Activated CD8-positive, alpha-beta memory T cell treated with anti-CD3 and anti-CD28 coated beads, Interleukin-2, amount 50 U/mL, for 48 hours (primary cell): ENCODE measurements around the gene POMT2.
"Not testable (repeated sequence)": the region's sequence is repeated elsewhere in the genome, so short reads cannot be mapped to it uniquely, and the experiment has no call there.

Experiments used
- DNase-seq: peaks from one replicate; pipeline ENCODE4 v3.0.0-alpha.2; 2020

The POMT2 gene

DNA sequence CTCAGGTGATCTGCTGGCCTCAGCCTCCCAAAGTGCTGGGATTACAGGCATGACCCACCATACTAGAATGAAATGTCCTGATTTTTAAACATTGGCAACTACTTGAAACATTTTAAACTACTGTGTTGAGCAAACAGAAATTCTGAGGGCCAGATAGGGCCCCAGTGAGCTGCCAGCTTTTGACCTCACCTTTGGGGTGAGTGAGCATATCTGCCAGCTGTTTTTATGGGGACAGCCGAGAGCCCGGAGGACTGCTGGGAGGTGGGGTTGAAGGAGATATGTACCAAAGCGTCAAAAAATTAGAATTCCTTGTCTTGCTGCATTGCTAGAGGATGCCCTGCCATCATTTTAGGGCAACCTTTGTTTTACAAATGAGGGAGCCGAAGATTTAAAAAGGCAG, 2.9 kb upstream of the POMT2 start:
- no peak for DNase-seq

GRCh38 chr14:77322951-77323350, 2.3 kb upstream of the POMT2 start:
- no peak for DNase-seq

DNA sequence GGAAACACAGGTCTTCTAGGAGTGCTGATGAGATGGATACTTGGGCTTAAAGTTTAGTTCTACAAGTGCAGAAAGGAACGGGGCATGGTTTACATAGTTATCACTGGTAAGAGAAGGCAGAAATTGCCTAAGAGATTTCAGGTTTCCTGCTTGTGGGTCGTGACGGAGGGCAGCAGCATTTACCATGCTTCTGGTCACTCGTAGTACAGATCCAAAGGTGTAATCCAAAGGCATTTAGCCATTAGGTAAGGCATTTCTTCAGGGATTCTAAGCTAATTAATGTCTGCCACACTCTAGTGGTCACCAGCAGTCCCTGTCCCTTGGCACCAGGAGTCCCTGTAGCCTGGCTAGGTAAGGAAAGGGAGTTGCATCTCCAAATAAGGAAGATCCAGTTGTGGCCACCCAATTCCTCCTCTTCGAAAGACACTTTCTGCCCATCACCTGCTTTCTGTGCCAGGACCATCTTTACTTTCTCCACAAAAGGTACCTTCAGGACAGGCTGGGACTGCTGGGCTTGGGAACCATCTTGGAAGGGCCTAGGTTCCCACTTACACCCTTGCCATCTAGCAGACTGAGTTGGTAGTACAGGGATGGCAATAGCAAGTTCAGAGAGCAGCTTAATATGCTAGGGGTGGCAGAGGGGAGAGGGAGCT, 1.7 kb upstream of the POMT2 start:
- no peak for DNase-seq

GRCh38 chr14:77319422-77319821, 1.3 kb downstream of the POMT2 start:
- no peak for DNase-seq

DNA sequence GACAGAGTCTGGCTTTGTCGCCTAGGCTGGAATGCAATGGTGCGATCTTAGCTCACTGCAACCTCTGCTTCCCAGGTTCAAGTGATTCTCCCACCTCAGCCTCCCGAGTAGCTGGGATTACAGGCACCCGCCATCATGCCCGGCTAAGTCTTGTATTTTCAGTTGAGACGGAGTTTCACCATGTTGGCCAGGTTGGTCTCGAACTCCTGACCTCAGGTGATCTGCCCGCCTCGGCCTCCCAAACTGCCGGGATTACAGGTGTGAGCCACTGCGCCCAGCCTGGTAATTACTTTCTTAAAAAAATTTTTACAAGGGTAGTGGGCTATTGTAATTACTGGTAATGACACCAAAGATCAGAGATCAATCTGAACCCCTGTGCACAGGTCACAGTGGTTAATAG, 1.9 kb downstream of the POMT2 start:
- DNase-seq = not testable (repeated sequence)

DNA sequence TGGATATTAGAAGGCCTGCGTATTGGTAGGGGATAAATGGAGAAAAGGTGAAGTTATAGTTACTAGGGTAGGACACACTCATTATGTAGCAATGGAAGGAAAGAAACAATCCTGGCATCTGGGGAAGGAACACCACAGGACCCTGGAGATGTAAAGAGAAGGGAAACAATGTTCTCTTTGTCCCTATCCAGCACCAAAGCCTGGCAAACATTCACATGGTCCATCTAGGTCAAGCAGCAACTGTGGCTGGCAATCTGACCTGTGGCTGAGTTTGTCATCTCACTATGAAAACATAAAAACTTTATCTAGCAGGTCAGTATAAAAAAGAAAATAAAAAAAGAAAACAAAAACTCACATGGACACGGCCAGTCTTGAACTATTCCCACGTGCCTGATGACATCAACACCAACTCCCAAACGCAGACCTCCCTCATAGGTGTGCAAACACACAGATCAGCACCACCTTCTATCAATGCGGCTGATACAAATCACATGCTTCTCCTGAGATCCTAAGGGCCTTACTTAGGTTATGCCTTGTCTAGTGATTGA, 2.6 kb downstream of the POMT2 start:
- DNase-seq = no peak

DNA sequence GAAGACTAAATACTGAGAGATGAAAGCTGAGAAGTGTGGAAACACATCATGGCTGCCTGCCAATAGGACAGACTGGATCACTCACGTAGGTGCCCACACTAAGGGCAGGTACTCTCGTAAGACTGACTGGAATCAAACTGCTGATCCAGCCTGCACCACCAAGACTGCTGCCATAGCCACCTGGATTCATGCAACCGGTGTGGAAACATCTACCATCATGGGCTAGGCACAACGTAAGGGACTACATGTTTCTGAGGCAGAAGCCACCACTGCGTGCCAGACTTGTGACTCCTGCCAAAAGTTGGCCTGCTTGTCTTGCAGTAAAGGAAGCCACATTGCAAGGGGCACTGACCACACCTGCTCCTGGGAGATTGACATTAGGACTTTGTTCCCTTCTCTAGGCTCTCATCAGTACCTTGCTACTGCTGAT, 3.8 kb downstream of the POMT2 start:
- DNase-seq = no peak

DNA sequence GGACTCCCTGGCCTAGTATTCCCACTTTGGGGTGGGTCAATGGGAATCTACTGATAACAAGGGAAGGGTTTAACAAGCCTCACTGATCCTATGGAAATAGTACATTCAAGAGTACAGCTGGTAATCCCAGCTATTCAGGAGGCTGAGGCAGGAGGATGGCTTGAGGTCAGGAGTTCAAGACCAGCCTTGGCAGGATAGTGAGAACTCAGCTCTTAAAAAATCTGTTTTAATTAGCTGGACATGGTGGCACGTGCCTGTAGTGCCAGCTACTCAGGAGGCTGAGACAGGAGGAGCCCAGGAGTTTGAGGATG, 4.5 kb downstream of the POMT2 start:
- no peak for DNase-seq

- DNase-seq = no peak
Observed at GRCh38 chr14:77314539-77315457, 5.9 kb downstream of the POMT2 start.

DNA sequence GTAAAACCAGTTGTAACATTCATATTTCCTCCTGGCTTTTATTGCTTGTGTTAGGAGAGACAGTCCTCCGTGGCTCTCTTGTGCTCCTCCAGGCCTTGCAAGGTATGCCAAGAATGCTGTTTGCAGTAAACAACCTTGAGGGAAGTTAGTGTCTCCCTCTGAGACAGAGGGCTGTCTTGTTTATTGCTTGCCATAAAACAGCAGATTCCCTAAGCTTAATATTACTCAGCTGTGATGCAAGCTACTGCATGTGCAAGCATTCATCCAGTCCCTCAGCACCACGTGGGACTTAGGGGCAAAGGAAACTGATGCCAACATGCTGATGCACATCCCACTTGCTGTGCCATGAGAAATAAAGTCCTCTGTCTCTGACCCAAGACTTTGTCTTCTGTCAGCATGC, 6.6 kb downstream of the POMT2 start:
- no peak for DNase-seq

GRCh38 chr14:77313371-77313770, 7.3 kb downstream of the POMT2 start:
- DNase-seq = no peak

DNA sequence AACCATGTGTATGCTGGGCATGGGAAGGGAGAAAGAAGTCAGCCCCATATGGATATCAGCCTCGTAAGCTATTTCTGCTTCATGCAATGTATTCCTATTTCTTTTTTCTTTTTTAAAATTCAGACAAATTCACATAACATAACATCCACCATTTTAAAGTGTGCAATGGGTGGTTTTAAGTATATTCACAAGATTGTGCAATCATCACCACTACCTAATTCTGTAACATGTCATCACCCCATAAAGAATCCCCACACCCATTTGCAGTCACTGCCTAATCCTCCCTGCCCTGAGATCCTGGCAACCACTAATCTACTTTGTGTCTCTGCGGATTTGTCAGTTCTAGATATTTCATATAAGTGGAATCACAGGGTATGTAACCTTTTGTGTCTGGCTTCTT, 9.5 kb downstream of the POMT2 start:
- no peak for DNase-seq

- no peak for DNase-seq
Observed at GRCh38 chr14:77310026-77310425, 10.7 kb downstream of the POMT2 start.

DNA sequence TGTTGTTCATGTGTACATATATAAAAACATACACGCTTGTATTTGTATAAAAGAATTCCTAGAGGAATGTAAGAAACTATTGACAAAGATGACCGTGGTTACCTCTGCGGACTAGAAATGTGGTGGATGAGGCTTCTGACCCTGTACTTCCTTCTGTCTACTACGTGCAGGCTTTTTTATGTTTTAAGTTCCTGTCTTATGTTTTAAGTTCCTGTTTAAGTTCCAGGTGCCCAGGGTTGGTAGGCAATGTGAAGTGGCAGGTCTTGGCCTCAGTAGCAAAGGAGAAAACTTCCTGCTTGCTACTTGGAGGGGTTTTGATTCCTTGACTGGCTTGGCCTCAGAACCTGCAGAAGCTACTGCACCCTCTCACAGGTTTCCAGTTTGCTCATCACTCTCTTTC, 11.6 kb downstream of the POMT2 start:
- DNase-seq = no peak

DNA sequence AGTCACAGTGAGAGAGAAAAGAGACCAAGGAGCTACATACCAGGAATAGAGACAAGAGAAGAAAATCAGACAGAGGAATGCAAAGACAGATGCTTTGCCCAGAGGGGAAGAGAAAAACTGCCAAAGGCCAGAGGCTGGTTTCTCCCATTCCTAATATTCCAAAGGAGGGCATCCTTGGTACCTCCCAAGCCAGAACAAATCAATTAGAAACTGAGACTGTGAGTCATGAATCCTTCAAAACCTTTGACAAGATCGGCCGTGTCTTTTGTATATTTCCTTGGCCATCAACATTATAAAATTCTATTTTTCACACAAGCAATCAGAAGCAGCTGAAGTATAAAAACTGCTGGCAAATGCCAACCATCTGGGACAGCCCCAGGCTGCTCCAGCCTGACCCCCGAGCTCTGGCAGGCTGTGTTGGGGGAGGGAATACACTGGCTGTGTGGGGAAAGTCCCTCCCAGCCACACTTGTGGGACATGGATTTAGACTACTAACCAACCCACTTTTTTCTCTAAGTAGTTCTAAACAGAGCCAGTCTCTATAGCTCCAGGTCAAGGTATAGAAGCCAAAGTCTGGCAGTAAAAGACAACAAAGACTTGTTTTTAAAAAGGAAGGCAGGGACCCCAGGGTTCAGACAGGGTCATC, 13.7 kb downstream of the POMT2 start:
- DNase-seq = no peak

- DNase-seq = no peak
Observed at GRCh38 chr14:77306416-77306815, 14.3 kb downstream of the POMT2 start.

GRCh38 chr14:77305696-77306095, 15.0 kb downstream of the POMT2 start:
- DNase-seq = no peak

DNA sequence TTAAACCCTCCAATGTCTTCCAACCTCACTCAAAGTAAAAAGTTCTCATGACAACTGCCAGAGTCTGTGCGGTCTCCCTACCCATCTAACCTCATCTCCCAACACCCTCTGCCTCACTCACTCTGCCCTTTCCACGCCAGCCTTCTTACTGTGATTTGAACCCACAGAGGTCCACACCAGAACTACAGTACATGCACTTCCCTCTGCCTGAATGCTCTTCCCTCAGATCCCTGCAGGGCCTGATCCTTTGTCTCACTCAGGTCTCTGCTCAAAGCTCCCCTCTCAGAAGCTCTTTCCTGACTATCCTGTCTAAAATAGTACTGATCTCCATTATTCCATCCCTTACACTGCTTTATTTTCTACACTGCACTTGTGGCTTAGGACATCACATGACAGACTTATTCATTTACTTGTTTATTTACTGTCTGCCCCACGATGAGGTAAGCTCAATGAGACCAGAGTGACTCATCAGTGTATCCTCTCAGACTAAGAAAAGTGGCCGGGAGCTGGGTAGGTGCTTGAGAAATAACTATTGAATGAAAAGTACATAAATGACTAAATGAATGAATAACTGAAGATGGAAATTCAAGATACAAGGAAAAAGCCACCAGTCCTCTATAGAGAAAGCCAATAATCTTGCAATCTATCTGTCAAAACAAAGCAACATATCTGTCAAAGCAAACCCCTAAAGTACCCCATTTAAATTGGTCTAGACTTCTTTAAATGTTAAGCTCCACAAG, 17.1 kb downstream of the POMT2 start:
- DNase-seq = no peak

GRCh38 chr14:77302926-77303325, 17.8 kb downstream of the POMT2 start:
- DNase-seq = peak; percentile 66

- DNase-seq = peak; percentile 75
Observed at GRCh38 chr14:77301103-77301502, 19.6 kb downstream of the POMT2 start.

DNA sequence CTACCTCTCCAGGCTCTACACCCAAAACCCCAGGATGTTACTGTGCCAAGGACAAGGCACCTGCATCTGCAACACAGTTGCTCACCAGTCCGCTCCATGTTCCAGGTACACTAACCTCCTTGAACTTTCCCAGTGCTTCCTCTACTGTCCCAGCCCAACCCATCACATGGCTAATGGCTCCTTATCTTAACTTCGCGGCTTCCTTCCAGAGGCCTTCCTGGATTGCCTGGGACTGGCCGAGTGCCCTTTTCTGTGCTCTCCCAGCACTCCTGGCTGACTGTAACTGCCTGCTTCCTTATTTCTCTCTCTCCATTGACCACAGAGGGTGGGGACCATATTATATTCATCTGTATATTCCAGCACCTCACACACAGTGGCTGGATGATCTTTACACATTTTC, 20.9 kb downstream of the POMT2 start:
- no peak for DNase-seq

GRCh38 chr14:77296906-77297305, 23.8 kb downstream of the POMT2 start:
- DNase-seq = no peak

DNA sequence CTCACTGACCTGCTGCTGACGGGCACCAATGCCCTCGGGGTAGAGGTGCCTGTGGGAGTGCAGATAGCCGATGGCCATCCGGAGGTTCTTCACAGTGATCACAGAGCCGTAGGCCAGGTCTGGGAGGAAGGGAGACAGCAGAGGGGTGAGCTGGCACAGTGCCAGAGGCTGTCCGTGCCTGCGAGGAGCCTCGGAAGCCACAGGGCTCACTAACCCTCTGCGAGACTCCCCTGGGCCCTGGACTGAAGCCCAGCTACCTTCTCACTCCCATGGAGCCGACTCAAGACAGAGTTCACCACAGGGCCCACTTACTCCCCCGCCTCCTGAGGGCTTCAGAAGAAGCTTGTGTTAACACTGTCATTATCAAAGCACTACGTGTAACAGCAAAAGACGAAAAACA, 24.5 kb downstream of the POMT2 start:
- DNase-seq = no peak
